Uterus (tissue), 4 donors: ENCODE data around the gene ATF6B. TPM values are rescaled to one million over a fixed set of nuclear protein-coding genes. Genes with fewer than 3 reads are reported as not detected.

Experiments used
- DNase-seq, 2 donors: peaks; one replicate each; pipeline ENCODE4 v3.0.0-alpha.2; 2019 to 2020
- H3K27ac ChIP-seq, 2 donors: fragments of 200-600 bp; sonication (generic); 1 replicate in 1 of 2; 2 replicates in 1 of 2; pipeline ENCODE4 v1.5.1; 2016 to 2018
- H3K27me3 ChIP-seq, 2 donors: fragments of 200-600 bp; sonication (generic); one replicate each; pipeline ENCODE4 v1.5.1; 2018 to 2019; ENCODE audit warnings: control low read depth in 1 of 2
- H3K36me3 ChIP-seq, 2 donors: fragments of 200-600 bp; sonication (generic); one replicate each; pipeline ENCODE4 v1.5.1; 2019; ENCODE audit warnings: control low read depth in 1 of 2
- H3K4me1 ChIP-seq, 2 donors: fragments of 200-600 bp; sonication (generic); one replicate each; pipeline ENCODE4 v1.5.1; 2018 to 2019; ENCODE audit warnings: control low read depth in 1 of 2
- H3K4me3 ChIP-seq, 2 donors: fragments of 200-600 bp; sonication (generic); 1 replicate in 1 of 2; 2 replicates in 1 of 2; pipeline ENCODE4 v1.5.1; 2018 to 2019; ENCODE audit warnings: mild to moderate bottlenecking in 1 of 2
- H3K9me3 ChIP-seq, 2 donors: fragments of 200-600 bp; sonication (generic); one replicate each; pipeline ENCODE4 v1.5.1; 2019; ENCODE audit warnings: control low read depth in 1 of 2
- CTCF ChIP-seq, 4 experiments: fragments of 200-600 bp in 2 of 4; fragments of 450-650 bp in 2 of 4; sonication (generic) in 2 of 4; IDR thresholded peaks; one replicate each; pipeline ENCODE4 v1.5.1; 2016 to 2019; ENCODE audit warnings: antibody characterized with exemption in 4 of 4, mild to moderate bottlenecking in 2 of 4, moderate library complexity in 1 of 4
- POLR2A ChIP-seq, 2 donors: fragments of 450-650 bp; IDR thresholded peaks; one replicate each; pipeline ENCODE4 v1.6.1; 2016; ENCODE audit warnings: antibody characterized with exemption in 2 of 2, mild to moderate bottlenecking in 1 of 2, moderate library complexity in 1 of 2
- intact Hi-C: fragments of 100-400 bp; cut with DNase I; formaldehyde crosslinking; loops from one replicate; pipeline ENCODE4 v1.15.1; 2023; ENCODE audit warnings: low total_unique reads
- total RNA-seq, 4 donors: library from RNA; depleted of rRNA in 3 of 4; stranded (reverse); fragments of >200 nt in 3 of 4; gene quantifications; one replicate each; pipeline versions ENCODE4 v1.1.0 to v1.2.4, GENCODE V29; 2014 to 2023
- donor health status: DM: yes; HTN: yes; CAD: no.

ATF6B gene
- total RNA-seq: 100 to 1,000 TPM in 1 of 4 donors, 10 to 100 TPM in 3; 16.4 to 121 (median 33.6) TPM

- intact Hi-C loops: loop anchor here (10.0 kb wide), 1 partner anchor 47 kb away; the partner anchor contains the start of genes AGPAT1 and RNF5
- H3K4me1 ChIP-seq: peaks cover 0 to 19% of the 10 kb centered on the region in 2 donors
- peak; percentile 96 to 100 for DNase-seq
- peak within 1 kb of the TSS; percentile 92 to 98 for H3K27ac ChIP-seq
- H3K9me3 ChIP-seq: no peaks in the 10 kb centered on the region
- no peaks in the 10 kb centered on the region for H3K36me3 ChIP-seq
- no peaks in the 10 kb centered on the region for H3K27me3 ChIP-seq
- TF ChIP-seq POLR2A (IDR thresholded peaks at IDR 0.05) (peak; percentile 51 to 54), CTCF (IDR thresholded peaks at IDR 0.05) (no peak)
- H3K4me3 ChIP-seq: peak within 1 kb of the TSS; percentile 93 to 97
Measured at GRCh38 chr6:32127717-32128592, at the start of gene ATF6B. TSS of gene ATF6B (minus strand) at chr6:32128246. CDS start at chr6:32128207, 39 bp downstream.

- intact Hi-C loops: loop anchor here (10.0 kb wide), 1 partner anchor 52 kb away; the partner anchor contains the start of gene ATF6B
- Histone ChIP-seq H3K4me3 (peak overlapping the region; percentile 84 to 99), H3K27ac (peak overlapping the region; percentile 96 to 98), H3K9me3 (no peaks in the 10 kb centered on the region), H3K4me1 (peaks cover 9 to 14% of the 10 kb centered on the region in 2 donors), H3K36me3 (no peaks in the 10 kb centered on the region), H3K27me3 (no peaks in the 10 kb centered on the region)
- TF ChIP-seq POLR2A (IDR thresholded peaks at IDR 0.05): peak; percentile 24 to 63
- TF ChIP-seq CTCF (IDR thresholded peaks at IDR 0.05): no peak
- DNase-seq: peak in 1 of 2 donors; percentile 56
Measured at GRCh38 chr6:32177183-32177787, 49.2 kb upstream of the ATF6B start.

- H3K27me3 ChIP-seq: no peaks in the 10 kb centered on the region
- H3K4me1 ChIP-seq: peaks cover 9 to 14% of the 10 kb centered on the region in 2 donors
- intact Hi-C loops: loop anchor here (10.0 kb wide), 1 partner anchor 52 kb away; the partner anchor contains the start of gene ATF6B
- H3K27ac ChIP-seq: peak overlapping the region; percentile 96 to 98
- no peaks in the 10 kb centered on the region for H3K9me3 ChIP-seq
- peak overlapping the region; percentile 84 to 99 for H3K4me3 ChIP-seq
- TF ChIP-seq POLR2A (IDR thresholded peaks at IDR 0.05) (no peak), CTCF (IDR thresholded peaks at IDR 0.05) (no peak)
- no peaks in the 10 kb centered on the region for H3K36me3 ChIP-seq
- DNase-seq: no peak
Measured at GRCh38 chr6:32176476-32177182, 48.6 kb upstream of the ATF6B start.

- intact Hi-C loops: loop anchor here (10.0 kb wide), 1 partner anchor 51 kb away; the partner anchor contains the start of gene ATF6B
- Histone ChIP-seq H3K4me1 (peaks cover 9 to 14% of the 10 kb centered on the region in 2 donors), H3K27me3 (no peaks in the 10 kb centered on the region), H3K9me3 (no peaks in the 10 kb centered on the region), H3K27ac (peak within 1 kb of the TSS; percentile 96 to 98), H3K36me3 (no peaks in the 10 kb centered on the region), H3K4me3 (peak within 1 kb of the TSS; percentile 84 to 99)
- DNase-seq: peak; percentile 99
- TF ChIP-seq CTCF (IDR thresholded peaks at IDR 0.05) (peak in 1 of 4 experiments; percentile 11), POLR2A (IDR thresholded peaks at IDR 0.05) (peak; percentile 80 to 83)
Measured at GRCh38 chr6:32175711-32176475, 47.8 kb upstream of the ATF6B start, which contains the start of gene AGPAT1. TSS of gene AGPAT1 (minus strand) at chr6:32176084. CDS start at chr6:32171496, 4,588 bp downstream.
